Fibroblast of the aortic adventitia (primary cell): ENCODE results near the gene GALNS. TPM values are rescaled to one million over a fixed set of nuclear protein-coding genes. Genes with fewer than 3 reads are reported as not detected.
"Not testable (repeated sequence)": the region's sequence is repeated elsewhere in the genome, so short reads cannot be mapped to it uniquely, and the experiment has no call there.

Experiments used
- DNase-seq: peaks from one replicate; pipeline ENCODE4 v3.0.0-alpha.2; 2010; ENCODE audit warnings: low read depth
- H3K4me3 ChIP-seq: 2 replicates; pipeline ENCODE4 v1.5.1; 2011; ENCODE audit warnings: low read depth, mild to moderate bottlenecking, control low read depth, low read length, moderate library complexity
- CTCF ChIP-seq: IDR thresholded peaks from 2 replicates; pipeline ENCODE4 v1.5.1; 2011; ENCODE audit warnings: mild to moderate bottlenecking, low read length, control low read depth, inconsistent platforms; ENCODE audit not compliant: insufficient read depth
- total RNA-seq: library from RNA; depleted of rRNA; stranded (reverse); fragments of >200 nt; gene quantifications from 2 replicates; pipeline ENCODE4 v1.2.3, GENCODE V29; 2012; ENCODE audit warnings: low replicate concordance

Gene GALNS
- total RNA-seq, 1 donor, result 22.5 TPM

GRCh38 chr16:88894681-88895300 is 38.0 kb upstream of the GALNS start:
- no peak for TF ChIP-seq CTCF
- DNase-seq, result no peak
- no peak overlapping the region for H3K4me3 ChIP-seq

GRCh38 chr16:88894266-88894665 is 37.5 kb upstream of the GALNS start:
- DNase-seq, H3K4me3 ChIP-seq: not testable (repeated sequence)

GRCh38 chr16:88893127-88893968 is 36.6 kb upstream of the GALNS start:
- DNase-seq, result no peak
- no peak for TF ChIP-seq CTCF
- H3K4me3 ChIP-seq, result no peak overlapping the region

GRCh38 chr16:88892065-88892464 is 35.3 kb upstream of the GALNS start:
- no peak for TF ChIP-seq CTCF
- no peak overlapping the region for H3K4me3 ChIP-seq
- DNase-seq, result no peak

GRCh38 chr16:88891083-88891482 is 34.3 kb upstream of the GALNS start:
- TF ChIP-seq CTCF, result no peak
- H3K4me3 ChIP-seq, result no peak overlapping the region
- DNase-seq, result no peak

- DNase-seq, H3K4me3 ChIP-seq: not testable (repeated sequence)
These were observed 33.1 kb upstream of the GALNS start for GRCh38 chr16:88889702-88890352.

- H3K4me3 ChIP-seq, result no peak overlapping the region
- no peak for DNase-seq
- TF ChIP-seq CTCF, result no peak
These were observed 32.0 kb upstream of the GALNS start for GRCh38 chr16:88888461-88889387.
